Measurements from ENCODE around the gene SLC31A1. TPM values are rescaled to one million over a fixed set of nuclear protein-coding genes. Genes with fewer than 3 reads are reported as not detected.

The SLC31A1 gene
- polyA plus RNA-seq, 1 donor (not counting 4 experiments of a cell fraction or from before 2014, with no cell fraction given): 20.3 TPM

- H3K4me1 ChIP-seq (ENCODE audit: control insufficient read depth, extremely low read depth, insufficient read depth, low read length): peaks cover 14% of the 10 kb centered on the region
- no peaks in the 10 kb centered on the region for H3K9me3 ChIP-seq (ENCODE audit: control insufficient read depth, low read depth, low read length)
- H3K27ac ChIP-seq (ENCODE audit: control insufficient read depth, insufficient read depth, low read length): no peak overlapping the region
- no peak for FAIRE-seq
- no peak for DNase-seq (ENCODE audit: low read depth, low spot score)
- H3K27me3 ChIP-seq (ENCODE audit: control insufficient read depth, extremely low read depth, insufficient read depth, low read length): no peaks in the 10 kb centered on the region
- H3K79me2 ChIP-seq (ENCODE audit: control insufficient read depth, insufficient read depth, low read length): no peaks in the 10 kb centered on the region
- TF ChIP-seq EZH2 (IDR thresholded peaks at IDR 0.05; ENCODE audit: low read length) (no peak), CTCF (optimal IDR thresholded peaks at IDR 0.05 in 1 of 3, IDR thresholded peaks at IDR 0.05 in 1 of 3, conservative IDR thresholded peaks at IDR 0.05 in 1 of 3; ENCODE audit: extremely low read depth in 1 of 3, insufficient read depth in 2 of 3, low read length in 3 of 3) (no peak)
- H3K4me2 ChIP-seq (ENCODE audit: control insufficient read depth, extremely low read depth, insufficient read depth, low read depth, low read length): no peak overlapping the region
- no peaks in the 10 kb centered on the region for H3K9me1 ChIP-seq (ENCODE audit: control insufficient read depth, extremely low read depth, insufficient read depth, low read length)
- no peak overlapping the region for H2AFZ ChIP-seq (ENCODE audit: control insufficient read depth, low read length)
- peaks cover 7% of the 10 kb centered on the region in 2 experiments for H3K36me3 ChIP-seq (ENCODE audit: control insufficient read depth in 2 of 2, extremely low read depth in 1 of 2, insufficient read depth in 2 of 2, low read length in 2 of 2)
- H3K9ac ChIP-seq (ENCODE audit: control insufficient read depth, extremely low read depth, insufficient read depth, low read length): no peak overlapping the region
- H3K4me3 ChIP-seq (ENCODE audit: control insufficient read depth in 2 of 3, extremely low read depth in 1 of 3, insufficient read depth in 2 of 3, low read depth in 1 of 3, low read length in 3 of 3): no peak overlapping the region
- dilution Hi-C loops (cut with MboI; ENCODE audit: extremely low pct_ligation_motif_present, low sequenced_read_pairs): loop anchor here (10.0 kb wide), 1 partner anchor 232 kb away; no protein-coding TSS in a partner anchor
- no peaks in the 10 kb centered on the region for H4K20me1 ChIP-seq (ENCODE audit: control insufficient read depth, extremely low read depth, insufficient read depth, low read length)
These were observed 28.9 kb upstream of the SLC31A1 start for GRCh38 chr9:113192455-113192854.

- H3K9me1 ChIP-seq (ENCODE audit: control insufficient read depth, extremely low read depth, insufficient read depth, low read length): no peaks in the 10 kb centered on the region
- TF ChIP-seq CTCF (optimal IDR thresholded peaks at IDR 0.05 in 1 of 3, IDR thresholded peaks at IDR 0.05 in 1 of 3, conservative IDR thresholded peaks at IDR 0.05 in 1 of 3; ENCODE audit: extremely low read depth in 1 of 3, insufficient read depth in 2 of 3, low read length in 3 of 3) (no peak), EZH2 (IDR thresholded peaks at IDR 0.05; ENCODE audit: low read length) (no peak)
- H3K4me3 ChIP-seq (ENCODE audit: control insufficient read depth in 2 of 3, extremely low read depth in 1 of 3, insufficient read depth in 2 of 3, low read depth in 1 of 3, low read length in 3 of 3): no peak overlapping the region
- H3K27me3 ChIP-seq (ENCODE audit: control insufficient read depth, extremely low read depth, insufficient read depth, low read length): no peaks in the 10 kb centered on the region
- no peaks in the 10 kb centered on the region for H3K4me1 ChIP-seq (ENCODE audit: control insufficient read depth, extremely low read depth, insufficient read depth, low read length)
- H3K9ac ChIP-seq (ENCODE audit: control insufficient read depth, extremely low read depth, insufficient read depth, low read length): no peak overlapping the region
- H3K79me2 ChIP-seq (ENCODE audit: control insufficient read depth, insufficient read depth, low read length): no peaks in the 10 kb centered on the region
- DNase-seq (ENCODE audit: low read depth, low spot score): no peak
- dilution Hi-C loops (cut with MboI; ENCODE audit: extremely low pct_ligation_motif_present, low sequenced_read_pairs): loop anchor here (10.0 kb wide), 1 partner anchor 225 kb away; no protein-coding TSS in a partner anchor
- no peak for FAIRE-seq
- H4K20me1 ChIP-seq (ENCODE audit: control insufficient read depth, extremely low read depth, insufficient read depth, low read length): no peaks in the 10 kb centered on the region
- H2AFZ ChIP-seq (ENCODE audit: control insufficient read depth, low read length): no peak overlapping the region
- no peaks in the 10 kb centered on the region for H3K9me3 ChIP-seq (ENCODE audit: control insufficient read depth, low read depth, low read length)
- no peak overlapping the region for H3K4me2 ChIP-seq (ENCODE audit: control insufficient read depth, extremely low read depth, insufficient read depth, low read depth, low read length)
- H3K36me3 ChIP-seq (ENCODE audit: control insufficient read depth in 2 of 2, extremely low read depth in 1 of 2, insufficient read depth in 2 of 2, low read length in 2 of 2): peaks cover 11 to 13% of the 10 kb centered on the region in 2 experiments
- no peak overlapping the region for H3K27ac ChIP-seq (ENCODE audit: control insufficient read depth, insufficient read depth, low read length)
These were observed 21.5 kb upstream of the SLC31A1 start for GRCh38 chr9:113199683-113200329.

Measured in keratinocyte (primary cell).